Measurements from ENCODE around the gene IER3.
A peak's percentile ranks its signal among the peaks of the same experiment; 100 is the strongest.

IER3 gene

GRCh38 chr6:30741063-30741779, 3.1 kb downstream of the IER3 start:
- peak overlapping the region; percentile 77 for H3K4me3 ChIP-seq (replicated peaks; ENCODE audit: low read depth, low read length)
- no peak for DNase-seq (ENCODE audit: extremely low read depth, low read depth)
- TF ChIP-seq CTCF (IDR thresholded peaks at IDR 0.05; ENCODE audit: low read depth, low read length, missing control alignments), result no peak

- H3K4me3 ChIP-seq (replicated peaks; ENCODE audit: low read depth, low read length), result no peak overlapping the region
- TF ChIP-seq CTCF (IDR thresholded peaks at IDR 0.05; ENCODE audit: low read depth, low read length, missing control alignments), result no peak
- no peak for DNase-seq (ENCODE audit: extremely low read depth, low read depth)
These were observed 3.8 kb downstream of the IER3 start for GRCh38 chr6:30740540-30740870.

GRCh38 chr6:30738532-30738931, 5.8 kb downstream of the IER3 start:
- no peak for DNase-seq (ENCODE audit: extremely low read depth, low read depth)
- no peak for TF ChIP-seq CTCF (IDR thresholded peaks at IDR 0.05; ENCODE audit: low read depth, low read length, missing control alignments)
- H3K4me3 ChIP-seq (replicated peaks; ENCODE audit: low read depth, low read length), result no peak overlapping the region

- DNase-seq (ENCODE audit: extremely low read depth, low read depth), result no peak
- TF ChIP-seq CTCF (IDR thresholded peaks at IDR 0.05; ENCODE audit: low read depth, low read length, missing control alignments), result no peak
- H3K4me3 ChIP-seq (replicated peaks; ENCODE audit: low read depth, low read length), result no peak overlapping the region
These were observed 8.6 kb downstream of the IER3 start for GRCh38 chr6:30735668-30736314.

- no peak overlapping the region for H3K4me3 ChIP-seq (replicated peaks; ENCODE audit: low read depth, low read length)
- DNase-seq (ENCODE audit: extremely low read depth, low read depth), result no peak
- TF ChIP-seq CTCF (IDR thresholded peaks at IDR 0.05; ENCODE audit: low read depth, low read length, missing control alignments), result no peak
These were observed 12.0 kb downstream of the IER3 start for GRCh38 chr6:30732237-30732943.

- TF ChIP-seq CTCF (IDR thresholded peaks at IDR 0.05; ENCODE audit: low read depth, low read length, missing control alignments), result peak; percentile 62
- no peak for DNase-seq (ENCODE audit: extremely low read depth, low read depth)
- H3K4me3 ChIP-seq (replicated peaks; ENCODE audit: low read depth, low read length), result no peak overlapping the region
These were observed 13.5 kb downstream of the IER3 start for GRCh38 chr6:30730601-30731435.
